Measurements from ENCODE around the gene UNC119B. TPM values are rescaled to one million over a fixed set of nuclear protein-coding genes. Genes with fewer than 3 reads are reported as not detected.

Gene UNC119B
- total and polyA plus RNA-seq, 9 donors, result 6.0 to 21.6 (median 15.3) TPM

DNA sequence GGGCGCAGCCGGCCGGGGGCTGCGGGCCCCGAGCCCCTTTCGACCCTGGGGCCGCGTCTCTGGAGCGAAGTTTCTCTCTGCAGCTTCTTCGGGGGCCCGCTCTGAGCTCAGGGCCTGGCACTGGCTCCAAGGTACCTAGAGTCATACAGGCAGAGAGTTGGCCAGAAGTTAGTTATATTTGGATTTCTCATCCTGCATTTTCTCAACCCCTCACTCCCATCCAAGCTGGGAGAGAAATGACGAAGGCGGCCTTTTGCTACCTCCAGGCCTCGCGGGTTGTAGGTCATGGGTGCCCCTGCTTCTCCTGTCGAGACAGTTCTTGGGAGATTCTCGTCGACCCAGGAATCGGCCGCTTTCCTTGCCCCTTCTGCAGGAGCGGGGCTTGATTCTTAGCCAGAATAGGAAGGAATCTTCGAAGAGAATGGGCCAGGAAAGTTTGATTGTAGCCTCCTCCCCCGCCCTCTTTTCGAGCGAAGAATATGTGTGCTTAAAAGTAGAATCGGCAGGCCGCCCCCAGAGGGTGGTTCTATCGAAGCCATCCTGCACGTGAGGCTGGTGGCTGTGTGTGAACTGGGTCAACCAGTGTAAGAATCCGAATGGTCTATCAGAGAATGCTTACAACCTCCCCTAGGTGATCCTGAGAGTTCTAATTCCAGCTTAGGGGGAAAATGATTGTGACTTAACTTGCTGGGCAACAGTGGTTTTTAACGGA lies 22.5 kb upstream of the UNC119B start:
- peak overlapping the region; percentile 75 for H3K4me3 ChIP-seq (ENCODE audit: low read length)
- no peaks in the 10 kb centered on the region for H3K36me3 ChIP-seq (ENCODE audit: control insufficient read depth, insufficient read depth, low read length)
- H3K9me3 ChIP-seq (replicated peaks; ENCODE audit: control insufficient read depth, low read depth, low read length), result no peaks in the 10 kb centered on the region
- 0% methylated on average over 15 of the region's 31 CpGs for WGBS (ENCODE audit: insufficient coverage)
- H3K27ac ChIP-seq (ENCODE audit: low read length), result peak overlapping the region; percentile 71
- H3K4me1 ChIP-seq (ENCODE audit: control insufficient read depth, insufficient read depth, low read length), result peaks cover 23% of the 10 kb centered on the region
- DNase-seq, result peak; percentile 61
- H3K27me3 ChIP-seq (ENCODE audit: control insufficient read depth, insufficient read depth, low read length), result no peaks in the 10 kb centered on the region

- peaks cover 4% of the 10 kb centered on the region for H3K36me3 ChIP-seq (ENCODE audit: control insufficient read depth, insufficient read depth, low read length)
- no peaks in the 10 kb centered on the region for H3K9me3 ChIP-seq (replicated peaks; ENCODE audit: control insufficient read depth, low read depth, low read length)
- peaks cover 23% of the 10 kb centered on the region for H3K4me1 ChIP-seq (ENCODE audit: control insufficient read depth, insufficient read depth, low read length)
- no peaks in the 10 kb centered on the region for H3K27me3 ChIP-seq (ENCODE audit: control insufficient read depth, insufficient read depth, low read length)
- H3K27ac ChIP-seq (ENCODE audit: low read length), result peak overlapping the region; percentile 31
- 28% methylated on average over 2 of the region's 6 CpGs for WGBS (ENCODE audit: insufficient coverage)
- DNase-seq, result peak; percentile 40
- H3K4me3 ChIP-seq (ENCODE audit: low read length), result peak overlapping the region; percentile 75
Observed at GRCh38 chr12:120688527-120689071, 21.7 kb upstream of the UNC119B start.

GRCh38 chr12:120689397-120690082 lies 20.7 kb upstream of the UNC119B start:
- peak overlapping the region; percentile 75 for H3K4me3 ChIP-seq (ENCODE audit: low read length)
- peaks cover 23% of the 10 kb centered on the region for H3K4me1 ChIP-seq (ENCODE audit: control insufficient read depth, insufficient read depth, low read length)
- H3K27ac ChIP-seq (ENCODE audit: low read length), result no peak overlapping the region

GRCh38 chr12:120690083-120690450 lies 20.2 kb upstream of the UNC119B start:
- no peak overlapping the region for H3K4me3 ChIP-seq (ENCODE audit: low read length)
- H3K4me1 ChIP-seq (ENCODE audit: control insufficient read depth, insufficient read depth, low read length), result peaks cover 23% of the 10 kb centered on the region
- no peak overlapping the region for H3K27ac ChIP-seq (ENCODE audit: low read length)
- DNase-seq, result no peak
- H3K36me3 ChIP-seq (ENCODE audit: control insufficient read depth, insufficient read depth, low read length), result peaks cover 18% of the 10 kb centered on the region
- 100% methylated on average over 1 of the region's 2 CpGs for WGBS (ENCODE audit: insufficient coverage)
- H3K9me3 ChIP-seq (replicated peaks; ENCODE audit: control insufficient read depth, low read depth, low read length), result no peaks in the 10 kb centered on the region
- H3K27me3 ChIP-seq (ENCODE audit: control insufficient read depth, insufficient read depth, low read length), result no peaks in the 10 kb centered on the region

More at GRCh38 chr12:120689397-120690082, 20.7 kb upstream of the UNC119B start:
- Histone ChIP-seq H3K27me3 (ENCODE audit: control insufficient read depth, insufficient read depth, low read length) (no peaks in the 10 kb centered on the region), H3K9me3 (replicated peaks; ENCODE audit: control insufficient read depth, low read depth, low read length) (no peaks in the 10 kb centered on the region), H3K36me3 (ENCODE audit: control insufficient read depth, insufficient read depth, low read length) (peaks cover 13% of the 10 kb centered on the region)
- no peak for DNase-seq
- 50% methylated on average over 2 of the region's 6 CpGs for WGBS (ENCODE audit: insufficient coverage)

DNA sequence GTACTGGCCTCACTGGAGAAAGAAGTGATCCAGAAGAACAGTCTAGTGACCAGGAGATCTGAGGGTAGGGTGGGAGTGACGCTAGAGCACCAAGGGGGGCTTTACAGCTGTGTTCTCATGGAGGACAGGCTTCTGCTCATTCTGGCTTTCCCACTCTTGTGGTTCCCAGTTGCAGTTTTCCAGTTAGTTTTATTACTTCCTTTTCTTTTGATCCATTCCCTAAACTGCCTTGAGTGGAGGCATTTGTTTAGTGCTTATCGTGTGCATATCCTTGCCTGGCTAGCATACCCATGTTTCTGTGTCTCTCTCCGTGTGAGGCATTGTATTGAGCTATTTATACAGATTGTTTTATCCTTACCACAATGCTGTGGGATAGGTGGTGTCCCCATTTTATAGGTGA lies 19.3 kb upstream of the UNC119B start:
- no peak overlapping the region for H3K4me3 ChIP-seq (ENCODE audit: low read length)
- H3K9me3 ChIP-seq (replicated peaks; ENCODE audit: control insufficient read depth, low read depth, low read length), result no peaks in the 10 kb centered on the region
- DNase-seq, result no peak
- H3K27me3 ChIP-seq (ENCODE audit: control insufficient read depth, insufficient read depth, low read length), result no peaks in the 10 kb centered on the region
- H3K4me1 ChIP-seq (ENCODE audit: control insufficient read depth, insufficient read depth, low read length), result peaks cover 23% of the 10 kb centered on the region
- WGBS (ENCODE audit: insufficient coverage), result no CpG with 5 or more reads among the region's 3 CpGs
- no peak overlapping the region for H3K27ac ChIP-seq (ENCODE audit: low read length)
- H3K36me3 ChIP-seq (ENCODE audit: control insufficient read depth, insufficient read depth, low read length), result peaks cover 25% of the 10 kb centered on the region

GRCh38 chr12:120692524-120693033 lies 17.7 kb upstream of the UNC119B start:
- no peaks in the 10 kb centered on the region for H3K27me3 ChIP-seq (ENCODE audit: control insufficient read depth, insufficient read depth, low read length)
- WGBS (ENCODE audit: insufficient coverage), result 37% methylated on average over 3 of the region's 11 CpGs
- peaks cover 41% of the 10 kb centered on the region for H3K36me3 ChIP-seq (ENCODE audit: control insufficient read depth, insufficient read depth, low read length)
- no peak overlapping the region for H3K27ac ChIP-seq (ENCODE audit: low read length)
- no peak overlapping the region for H3K4me3 ChIP-seq (ENCODE audit: low read length)
- peaks cover 23% of the 10 kb centered on the region for H3K4me1 ChIP-seq (ENCODE audit: control insufficient read depth, insufficient read depth, low read length)
- no peaks in the 10 kb centered on the region for H3K9me3 ChIP-seq (replicated peaks; ENCODE audit: control insufficient read depth, low read depth, low read length)
- no peak for DNase-seq

GRCh38 chr12:120693848-120694247 lies 16.4 kb upstream of the UNC119B start:
- no peak for DNase-seq
- Histone ChIP-seq H3K9me3 (replicated peaks; ENCODE audit: control insufficient read depth, low read depth, low read length) (no peaks in the 10 kb centered on the region), H3K4me1 (ENCODE audit: control insufficient read depth, insufficient read depth, low read length) (peaks cover 13% of the 10 kb centered on the region), H3K4me3 (ENCODE audit: low read length) (no peak overlapping the region), H3K36me3 (ENCODE audit: control insufficient read depth, insufficient read depth, low read length) (peaks cover 54% of the 10 kb centered on the region), H3K27me3 (ENCODE audit: control insufficient read depth, insufficient read depth, low read length) (no peaks in the 10 kb centered on the region), H3K27ac (ENCODE audit: low read length) (no peak overlapping the region)
- WGBS (ENCODE audit: insufficient coverage), result 75% methylated on average over 4 of the region's 4 CpGs

DNA sequence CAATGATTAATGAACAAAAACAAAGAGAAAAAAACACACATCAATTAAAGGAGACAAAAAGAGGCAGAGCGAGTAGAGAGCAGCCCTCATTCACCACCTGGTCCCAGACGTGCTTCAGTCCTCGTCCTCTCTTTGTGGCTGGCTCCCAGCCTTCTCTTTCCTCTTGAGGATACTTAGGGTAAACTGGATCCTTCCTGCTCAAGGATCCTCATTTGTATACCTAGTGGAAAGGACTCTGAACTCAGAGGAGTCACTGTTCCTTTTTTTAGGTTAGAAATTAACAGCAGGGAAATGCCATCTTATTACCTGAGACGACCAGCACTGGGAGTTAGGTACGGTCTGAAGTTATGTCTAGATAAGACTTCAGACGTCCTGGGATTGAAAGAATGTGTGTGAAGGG lies 13.6 kb upstream of the UNC119B start:
- Histone ChIP-seq H3K36me3 (ENCODE audit: control insufficient read depth, insufficient read depth, low read length) (peaks cover 76% of the 10 kb centered on the region), H3K4me3 (ENCODE audit: low read length) (no peak overlapping the region), H3K27me3 (ENCODE audit: control insufficient read depth, insufficient read depth, low read length) (no peaks in the 10 kb centered on the region), H3K9me3 (replicated peaks; ENCODE audit: control insufficient read depth, low read depth, low read length) (no peaks in the 10 kb centered on the region), H3K4me1 (ENCODE audit: control insufficient read depth, insufficient read depth, low read length) (peaks cover 2% of the 10 kb centered on the region), H3K27ac (ENCODE audit: low read length) (no peak overlapping the region)
- WGBS (ENCODE audit: insufficient coverage), result 74% methylated on average over 4 of the region's 6 CpGs
- DNase-seq, result no peak

GRCh38 chr12:120697344-120697743 lies 12.9 kb upstream of the UNC119B start:
- no peaks in the 10 kb centered on the region for H3K27me3 ChIP-seq (ENCODE audit: control insufficient read depth, insufficient read depth, low read length)
- no peak overlapping the region for H3K27ac ChIP-seq (ENCODE audit: low read length)
- H3K4me3 ChIP-seq (ENCODE audit: low read length), result no peak overlapping the region
- no CpG with 5 or more reads among the region's 1 CpG for WGBS (ENCODE audit: insufficient coverage)
- H3K4me1 ChIP-seq (ENCODE audit: control insufficient read depth, insufficient read depth, low read length), result peaks cover 2% of the 10 kb centered on the region
- H3K9me3 ChIP-seq (replicated peaks; ENCODE audit: control insufficient read depth, low read depth, low read length), result no peaks in the 10 kb centered on the region
- H3K36me3 ChIP-seq (ENCODE audit: control insufficient read depth, insufficient read depth, low read length), result peaks cover 82% of the 10 kb centered on the region
- no peak for DNase-seq

DNA sequence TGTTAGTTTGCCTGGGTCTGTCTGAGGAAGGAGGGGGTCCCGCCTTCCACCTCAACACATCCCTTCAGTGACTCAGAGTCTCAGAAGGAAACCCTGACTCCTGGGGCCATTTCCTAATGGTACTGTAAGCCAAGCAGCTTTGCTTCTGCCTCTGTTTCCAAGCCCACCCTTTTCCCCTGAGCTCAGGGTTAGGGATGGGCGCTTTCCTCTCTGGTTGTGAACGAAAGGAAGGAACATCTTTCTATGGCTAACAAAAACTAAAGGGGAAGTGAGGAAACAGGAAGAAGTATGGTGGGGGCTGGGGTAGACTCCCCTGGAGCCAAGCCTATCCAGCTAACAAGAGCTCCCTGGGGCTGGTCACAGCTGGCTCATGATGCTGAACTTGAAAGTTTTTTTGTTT lies 11.6 kb upstream of the UNC119B start:
- peaks cover 86% of the 10 kb centered on the region for H3K36me3 ChIP-seq (ENCODE audit: control insufficient read depth, insufficient read depth, low read length)
- no CpG with 5 or more reads among the region's 3 CpGs for WGBS (ENCODE audit: insufficient coverage)
- no peak overlapping the region for H3K4me3 ChIP-seq (ENCODE audit: low read length)
- no peaks in the 10 kb centered on the region for H3K27me3 ChIP-seq (ENCODE audit: control insufficient read depth, insufficient read depth, low read length)
- peak overlapping the region; percentile 31 for H3K27ac ChIP-seq (ENCODE audit: low read length)
- no peak for DNase-seq
- H3K9me3 ChIP-seq (replicated peaks; ENCODE audit: control insufficient read depth, low read depth, low read length), result no peaks in the 10 kb centered on the region
- peaks cover 2% of the 10 kb centered on the region for H3K4me1 ChIP-seq (ENCODE audit: control insufficient read depth, insufficient read depth, low read length)

All from muscle of leg (tissue), 11 donors.